Vagina (tissue), 2 donors: ENCODE data around the gene TMEM169. TPM values are rescaled to one million over a fixed set of nuclear protein-coding genes. Genes with fewer than 3 reads are reported as not detected.

Experiments
- DNase-seq, 2 donors: peaks; one replicate each; pipeline ENCODE4 v3.0.0-alpha.2; 2017; ENCODE audit errors: extremely low spot score in 2 of 2
- H3K27ac ChIP-seq: fragments of 200-600 bp; sonication (generic); one replicate; pipeline ENCODE4 v1.5.1; 2019
- H3K27me3 ChIP-seq: fragments of 200-600 bp; sonication (generic); one replicate; pipeline ENCODE4 v1.5.1; 2019
- H3K36me3 ChIP-seq, 2 donors: fragments of 200-600 bp; sonication (generic); one replicate each; pipeline ENCODE4 v1.5.1; 2017 to 2019
- H3K4me1 ChIP-seq: fragments of 200-600 bp; sonication (generic); one replicate; pipeline ENCODE4 v1.5.1; 2019
- H3K4me3 ChIP-seq, 2 donors: fragments of 200-600 bp; sonication (generic); 1 replicate in 1 of 2; 2 replicates in 1 of 2; pipeline ENCODE4 v1.5.1; 2016 to 2019
- H3K9me3 ChIP-seq: fragments of 200-600 bp; sonication (generic); one replicate; pipeline ENCODE4 v1.5.1; 2019
- POLR2A ChIP-seq, 2 donors: fragments of 450-650 bp; IDR thresholded peaks; one replicate each; pipeline ENCODE4 v1.6.1; 2017; ENCODE audit warnings: antibody characterized with exemption in 2 of 2, mild to moderate bottlenecking in 2 of 2, moderate library complexity in 2 of 2
- POLR2AphosphoS5 ChIP-seq, 2 donors: sonication (generic); formaldehyde crosslinking; IDR thresholded peaks; one replicate each; pipeline ENCODE4 v1.9.0; 2017; ENCODE audit warnings: antibody characterized with exemption in 2 of 2, mild to moderate bottlenecking in 2 of 2, low read depth in 1 of 2; ENCODE audit not compliant: insufficient read depth in 1 of 2
- intact Hi-C: fragments of 100-400 bp; cut with DNase I; formaldehyde crosslinking; loops from one replicate; pipeline ENCODE4 v1.15.1; 2023
- total RNA-seq: library from RNA; depleted of rRNA; stranded (reverse); fragments of >200 nt; gene quantifications from one replicate; pipeline ENCODE4 v1.2.3, GENCODE V29; 2016
- TF ChIP-seq, protein P1 (sequence below), 3 experiments: fragments of 450-650 bp in 2 of 3; fragments of 200-600 bp in 1 of 3; sonication (generic) in 1 of 3; IDR thresholded peaks; one replicate each; pipeline ENCODE4 v1.5.1; 2017 to 2019; ENCODE audit warnings: antibody characterized with exemption in 3 of 3, mild to moderate bottlenecking in 2 of 3, moderate library complexity in 2 of 3

TMEM169 gene
- total RNA-seq, 1 donor from 2014 or later: not detected

DNA sequence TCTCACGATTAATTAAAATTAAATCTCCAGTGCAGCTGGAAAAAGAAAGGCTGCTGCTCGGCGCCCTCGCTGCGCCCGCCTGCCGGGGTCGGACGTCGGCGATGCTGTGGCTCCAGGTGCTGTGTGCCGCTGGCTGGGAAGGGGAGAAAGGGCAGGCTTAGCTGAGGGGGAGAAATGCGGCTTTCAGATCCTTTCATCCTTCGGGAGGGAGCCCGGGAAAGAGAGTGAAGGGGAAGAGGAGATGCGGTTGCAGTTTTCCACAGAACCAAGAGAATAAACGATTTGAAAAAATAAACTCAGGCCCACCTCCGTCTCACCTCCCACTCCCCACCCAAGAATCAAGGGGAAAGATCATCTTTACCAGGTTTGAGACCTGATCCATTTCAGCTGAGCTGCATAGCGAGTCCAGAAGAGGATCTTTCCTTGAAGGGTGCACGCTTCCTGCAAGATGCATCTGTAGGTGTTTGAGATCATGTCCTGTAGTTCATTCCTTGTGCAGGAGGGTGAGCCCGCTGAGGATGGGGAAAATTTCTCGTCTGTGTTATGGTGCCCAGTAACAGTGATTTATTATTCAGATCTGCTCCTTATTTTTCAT lies 495 bp downstream of the TMEM169 start:
- Histone ChIP-seq H3K27ac (peak overlapping the region; percentile 4), H3K27me3 (no peaks in the 10 kb centered on the region), H3K4me1 (no peaks in the 10 kb centered on the region), H3K36me3 (no peaks in the 10 kb centered on the region), H3K4me3 (peak overlapping the region; percentile 59 to 61), H3K9me3 (no peaks in the 10 kb centered on the region)
- intact Hi-C loops: no loop called here
- TF ChIP-seq POLR2AphosphoS5 (IDR thresholded peaks at IDR 0.05; ENCODE audit: insufficient read depth in 1 of 2, low read depth in 1 of 2) (no peak), POLR2A (IDR thresholded peaks at IDR 0.05) (no peak)
- TF ChIP-seq, protein P1, sequence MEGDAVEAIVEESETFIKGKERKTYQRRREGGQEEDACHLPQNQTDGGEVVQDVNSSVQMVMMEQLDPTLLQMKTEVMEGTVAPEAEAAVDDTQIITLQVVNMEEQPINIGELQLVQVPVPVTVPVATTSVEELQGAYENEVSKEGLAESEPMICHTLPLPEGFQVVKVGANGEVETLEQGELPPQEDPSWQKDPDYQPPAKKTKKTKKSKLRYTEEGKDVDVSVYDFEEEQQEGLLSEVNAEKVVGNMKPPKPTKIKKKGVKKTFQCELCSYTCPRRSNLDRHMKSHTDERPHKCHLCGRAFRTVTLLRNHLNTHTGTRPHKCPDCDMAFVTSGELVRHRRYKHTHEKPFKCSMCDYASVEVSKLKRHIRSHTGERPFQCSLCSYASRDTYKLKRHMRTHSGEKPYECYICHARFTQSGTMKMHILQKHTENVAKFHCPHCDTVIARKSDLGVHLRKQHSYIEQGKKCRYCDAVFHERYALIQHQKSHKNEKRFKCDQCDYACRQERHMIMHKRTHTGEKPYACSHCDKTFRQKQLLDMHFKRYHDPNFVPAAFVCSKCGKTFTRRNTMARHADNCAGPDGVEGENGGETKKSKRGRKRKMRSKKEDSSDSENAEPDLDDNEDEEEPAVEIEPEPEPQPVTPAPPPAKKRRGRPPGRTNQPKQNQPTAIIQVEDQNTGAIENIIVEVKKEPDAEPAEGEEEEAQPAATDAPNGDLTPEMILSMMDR (IDR thresholded peaks at IDR 0.05): no peak
- DNase-seq: no peak

DNA sequence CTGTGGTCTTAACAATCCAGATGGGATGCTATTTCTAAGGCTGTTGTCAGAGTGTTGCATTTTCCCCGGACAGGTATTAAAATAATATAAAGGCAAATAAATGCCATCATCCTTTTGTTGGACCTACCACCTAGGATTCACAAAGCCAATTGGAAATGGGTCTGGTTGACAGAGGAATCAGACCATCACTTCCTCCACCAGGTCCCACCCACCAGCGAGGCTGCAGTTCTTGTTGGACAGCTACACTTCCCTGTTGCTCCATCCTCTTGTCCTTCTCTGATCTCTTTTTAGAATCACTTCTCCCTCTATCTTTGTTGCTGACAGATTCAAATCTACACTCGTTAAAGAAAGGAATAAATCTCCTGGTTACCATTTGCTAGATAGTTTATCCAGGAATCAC lies 1.1 kb downstream of the TMEM169 start:
- H3K4me1 ChIP-seq: no peaks in the 10 kb centered on the region
- TF ChIP-seq POLR2A (IDR thresholded peaks at IDR 0.05) (no peak), POLR2AphosphoS5 (IDR thresholded peaks at IDR 0.05; ENCODE audit: insufficient read depth in 1 of 2, low read depth in 1 of 2) (no peak)
- TF ChIP-seq, protein P1 (IDR thresholded peaks at IDR 0.05): no peak
- H3K4me3 ChIP-seq: no peak overlapping the region
- intact Hi-C loops: no loop called here
- no peaks in the 10 kb centered on the region for H3K9me3 ChIP-seq
- H3K27me3 ChIP-seq: no peaks in the 10 kb centered on the region
- no peak overlapping the region for H3K27ac ChIP-seq
- DNase-seq: no peak
- H3K36me3 ChIP-seq: no peaks in the 10 kb centered on the region

DNA sequence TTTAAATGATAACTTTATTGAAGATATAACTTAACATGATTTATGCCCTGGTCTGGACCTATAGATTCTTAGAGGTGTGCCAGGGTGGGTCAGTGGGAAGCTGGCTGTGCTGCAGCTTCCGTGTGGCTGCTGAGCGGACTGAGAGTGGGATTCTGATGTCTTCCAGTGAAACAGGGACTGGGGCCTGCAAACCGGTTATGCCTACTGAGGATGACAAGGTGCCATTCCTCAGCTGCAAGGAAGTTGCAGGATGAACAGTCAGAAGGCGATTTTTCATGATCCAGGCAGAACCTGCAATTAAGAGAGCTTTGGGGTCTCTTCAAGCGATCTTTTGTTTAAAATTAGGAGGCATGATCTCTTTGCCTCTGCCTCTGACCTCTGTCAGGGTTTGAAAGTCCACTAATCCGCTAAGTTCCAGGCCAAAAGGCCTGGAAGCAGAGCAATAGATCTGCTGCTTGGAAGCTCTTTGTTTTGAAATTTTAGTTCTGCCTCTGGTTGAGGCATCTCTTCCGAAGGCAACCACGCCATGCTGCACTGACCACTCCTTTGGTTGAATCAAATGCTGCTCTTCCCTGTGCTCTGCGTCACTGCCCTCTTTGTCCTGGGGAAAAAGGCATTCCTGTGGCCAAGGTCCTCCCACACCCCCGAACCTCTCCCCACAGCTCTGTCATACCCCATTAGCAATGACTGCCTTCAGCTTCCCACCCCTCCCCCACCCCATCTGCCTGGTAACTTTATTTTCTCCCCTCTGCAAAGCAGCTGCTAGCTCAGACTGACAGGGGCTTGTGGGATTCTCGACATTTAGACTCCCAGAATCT lies 2.0 kb downstream of the TMEM169 start:
- DNase-seq: no peak
- no peaks in the 10 kb centered on the region for H3K4me1 ChIP-seq
- no peak overlapping the region for H3K4me3 ChIP-seq
- TF ChIP-seq POLR2AphosphoS5 (IDR thresholded peaks at IDR 0.05; ENCODE audit: insufficient read depth in 1 of 2, low read depth in 1 of 2) (no peak), POLR2A (IDR thresholded peaks at IDR 0.05) (no peak)
- TF ChIP-seq, protein P1 (IDR thresholded peaks at IDR 0.05): no peak
- intact Hi-C loops: no loop called here
- H3K27ac ChIP-seq: no peak overlapping the region
- no peaks in the 10 kb centered on the region for H3K9me3 ChIP-seq
- H3K36me3 ChIP-seq: no peaks in the 10 kb centered on the region
- H3K27me3 ChIP-seq: no peaks in the 10 kb centered on the region

DNA sequence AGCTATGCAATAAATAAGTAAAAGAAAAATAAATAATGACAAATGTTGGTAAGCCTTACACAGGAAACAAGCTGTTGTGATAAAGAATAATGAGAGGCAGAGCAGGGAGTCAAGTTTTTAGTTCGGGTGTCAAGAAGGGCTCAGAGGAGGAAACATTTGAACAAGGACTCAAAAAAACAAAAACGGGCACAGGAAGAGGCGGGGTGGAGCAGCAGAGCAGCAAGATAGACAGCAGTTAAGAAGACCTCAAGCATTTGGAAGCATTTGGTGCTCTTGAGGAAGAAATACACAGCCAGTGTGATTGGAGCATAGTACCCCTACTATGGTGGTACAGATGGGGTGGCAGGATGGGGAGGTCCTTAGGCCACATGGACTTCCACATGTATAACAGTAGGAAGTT lies 2.8 kb downstream of the TMEM169 start:
- Histone ChIP-seq H3K27me3 (no peaks in the 10 kb centered on the region), H3K4me3 (no peak overlapping the region), H3K36me3 (no peaks in the 10 kb centered on the region), H3K4me1 (no peaks in the 10 kb centered on the region), H3K27ac (no peak overlapping the region), H3K9me3 (no peaks in the 10 kb centered on the region)
- no peak for DNase-seq
- TF ChIP-seq, protein P1 (IDR thresholded peaks at IDR 0.05): no peak
- TF ChIP-seq POLR2AphosphoS5 (IDR thresholded peaks at IDR 0.05; ENCODE audit: insufficient read depth in 1 of 2, low read depth in 1 of 2) (no peak), POLR2A (IDR thresholded peaks at IDR 0.05) (no peak)
- intact Hi-C loops: no loop called here
